Measurements from ENCODE around the gene THAP7. TPM values are rescaled to one million over a fixed set of nuclear protein-coding genes. Genes with fewer than 3 reads are reported as not detected.

Gene THAP7
- total RNA-seq, 1 donor from 2014 or later, result 25.9 TPM

- Mint-ChIP-seq H3K36me3 (ENCODE audit: low read depth) (peaks cover 29% of the 10 kb centered on the region), H3K27ac (no peak overlapping the region), H3K4me1 (ENCODE audit: low read depth) (peaks cover 15% of the 10 kb centered on the region), H3K27me3 (ENCODE audit: low read depth) (no peaks in the 10 kb centered on the region), H3K4me3 (ENCODE audit: low read depth) (no peak overlapping the region), H3K9me3 (no peaks in the 10 kb centered on the region)
- intact Hi-C loops (cut with micrococcal nuclease), result no loop called here
- no peak for DNase-seq (ENCODE audit: low spot score)
These were observed 3.2 kb downstream of the THAP7 start for GRCh38 chr22:20998411-20999336.

- Mint-ChIP-seq H3K27ac (no peak overlapping the region), H3K27me3 (ENCODE audit: low read depth) (no peaks in the 10 kb centered on the region), H3K4me3 (ENCODE audit: low read depth) (no peak overlapping the region), H3K36me3 (ENCODE audit: low read depth) (peaks cover 32% of the 10 kb centered on the region), H3K9me3 (no peaks in the 10 kb centered on the region), H3K4me1 (ENCODE audit: low read depth) (peaks cover 10% of the 10 kb centered on the region)
- no peak for DNase-seq (ENCODE audit: low spot score)
- intact Hi-C loops (cut with micrococcal nuclease), result no loop called here
These were observed 4.2 kb downstream of the THAP7 start for GRCh38 chr22:20997536-20998257.

- Mint-ChIP-seq H3K4me3 (ENCODE audit: low read depth) (no peak overlapping the region), H3K27ac (no peak overlapping the region), H3K36me3 (ENCODE audit: low read depth) (peaks cover 32% of the 10 kb centered on the region), H3K27me3 (ENCODE audit: low read depth) (no peaks in the 10 kb centered on the region), H3K9me3 (no peaks in the 10 kb centered on the region), H3K4me1 (ENCODE audit: low read depth) (peaks cover 10% of the 10 kb centered on the region)
- intact Hi-C loops (cut with micrococcal nuclease), result no loop called here
- no peak for DNase-seq (ENCODE audit: low spot score)
These were observed 5.1 kb downstream of the THAP7 start for GRCh38 chr22:20996598-20997535.

- peaks cover 6% of the 10 kb centered on the region for H3K4me1 Mint-ChIP-seq (ENCODE audit: low read depth)
- no peak overlapping the region for H3K4me3 Mint-ChIP-seq (ENCODE audit: low read depth)
- intact Hi-C loops (cut with micrococcal nuclease), result no loop called here
- no peak overlapping the region for H3K27ac Mint-ChIP-seq
- H3K27me3 Mint-ChIP-seq (ENCODE audit: low read depth), result no peaks in the 10 kb centered on the region
- peaks cover 28% of the 10 kb centered on the region for H3K36me3 Mint-ChIP-seq (ENCODE audit: low read depth)
- DNase-seq (ENCODE audit: low spot score), result no peak
- no peaks in the 10 kb centered on the region for H3K9me3 Mint-ChIP-seq
These were observed 5.9 kb downstream of the THAP7 start for GRCh38 chr22:20996031-20996410.

- Mint-ChIP-seq H3K27ac (no peak overlapping the region), H3K9me3 (no peaks in the 10 kb centered on the region)
These were observed 6.4 kb downstream of the THAP7 start for GRCh38 chr22:20995329-20996030.

GRCh38 chr22:20994902-20995241, 7.0 kb downstream of the THAP7 start:
- Mint-ChIP-seq H3K4me3 (ENCODE audit: low read depth) (no peak overlapping the region), H3K27ac (no peak overlapping the region), H3K36me3 (ENCODE audit: low read depth) (peaks cover 31% of the 10 kb centered on the region), H3K4me1 (ENCODE audit: low read depth) (no peaks in the 10 kb centered on the region), H3K27me3 (ENCODE audit: low read depth) (no peaks in the 10 kb centered on the region), H3K9me3 (no peaks in the 10 kb centered on the region)
- intact Hi-C loops (cut with micrococcal nuclease), result no loop called here
- DNase-seq (ENCODE audit: low spot score), result no peak

More at GRCh38 chr22:20995329-20996030, 6.4 kb downstream of the THAP7 start:
- intact Hi-C loops (cut with micrococcal nuclease), result no loop called here
- Mint-ChIP-seq H3K27me3 (ENCODE audit: low read depth) (no peaks in the 10 kb centered on the region), H3K4me1 (ENCODE audit: low read depth) (peaks cover 4% of the 10 kb centered on the region), H3K36me3 (ENCODE audit: low read depth) (peaks cover 31% of the 10 kb centered on the region), H3K4me3 (ENCODE audit: low read depth) (no peak overlapping the region)
- DNase-seq (ENCODE audit: low spot score), result no peak

GRCh38 chr22:20994128-20994901, 7.6 kb downstream of the THAP7 start:
- peaks cover 28% of the 10 kb centered on the region for H3K36me3 Mint-ChIP-seq (ENCODE audit: low read depth)

GRCh38 chr22:20993304-20994127, 8.4 kb downstream of the THAP7 start:
- Mint-ChIP-seq H3K27ac (no peak overlapping the region), H3K4me3 (ENCODE audit: low read depth) (no peak overlapping the region), H3K4me1 (ENCODE audit: low read depth) (no peaks in the 10 kb centered on the region), H3K27me3 (ENCODE audit: low read depth) (no peaks in the 10 kb centered on the region), H3K9me3 (no peaks in the 10 kb centered on the region), H3K36me3 (ENCODE audit: low read depth) (peaks cover 22% of the 10 kb centered on the region)
- intact Hi-C loops (cut with micrococcal nuclease), result no loop called here
- no peak for DNase-seq (ENCODE audit: low spot score)

More at GRCh38 chr22:20994128-20994901, 7.6 kb downstream of the THAP7 start:
- intact Hi-C loops (cut with micrococcal nuclease), result no loop called here
- DNase-seq (ENCODE audit: low spot score), result no peak
- Mint-ChIP-seq H3K27ac (no peak overlapping the region), H3K4me1 (ENCODE audit: low read depth) (no peaks in the 10 kb centered on the region), H3K27me3 (ENCODE audit: low read depth) (no peaks in the 10 kb centered on the region), H3K9me3 (no peaks in the 10 kb centered on the region), H3K4me3 (ENCODE audit: low read depth) (no peak overlapping the region)

- Mint-ChIP-seq H3K36me3 (ENCODE audit: low read depth) (peaks cover 20% of the 10 kb centered on the region), H3K27me3 (ENCODE audit: low read depth) (no peaks in the 10 kb centered on the region), H3K4me3 (ENCODE audit: low read depth) (no peak overlapping the region), H3K4me1 (ENCODE audit: low read depth) (no peaks in the 10 kb centered on the region), H3K9me3 (no peaks in the 10 kb centered on the region), H3K27ac (no peak overlapping the region)
- DNase-seq (ENCODE audit: low spot score), result no peak
- intact Hi-C loops (cut with micrococcal nuclease), result no loop called here
These were observed 9.2 kb downstream of the THAP7 start for GRCh38 chr22:20992456-20993303.

GRCh38 chr22:20992056-20992442, 9.9 kb downstream of the THAP7 start:
- H3K4me3 Mint-ChIP-seq (ENCODE audit: low read depth), result no peak overlapping the region
- DNase-seq (ENCODE audit: low spot score), result no peak
- intact Hi-C loops (cut with micrococcal nuclease), result no loop called here
- no peaks in the 10 kb centered on the region for H3K9me3 Mint-ChIP-seq
- no peaks in the 10 kb centered on the region for H3K27me3 Mint-ChIP-seq (ENCODE audit: low read depth)
- peaks cover 21% of the 10 kb centered on the region for H3K36me3 Mint-ChIP-seq (ENCODE audit: low read depth)
- H3K27ac Mint-ChIP-seq, result no peak overlapping the region
- H3K4me1 Mint-ChIP-seq (ENCODE audit: low read depth), result no peaks in the 10 kb centered on the region
